Keratinocyte (primary cell): ENCODE results near the gene CXCL8. TPM values are rescaled to one million over a fixed set of nuclear protein-coding genes. Genes with fewer than 3 reads are reported as not detected.

Experiments used
- DNase-seq: peaks from one replicate; pipeline ENCODE4 v3.0.0-alpha.2; 2011; ENCODE audit warnings: low read depth, missing footprints, low spot score
- FAIRE-seq: peaks from 2 replicates; lab custom pipeline; 2011; peaks lifted over from hg19 to GRCh38; lab: Jason Lieb, UNC
- H2AFZ ChIP-seq: 2 replicates; pipeline ENCODE4 v1.6.0; 2012; ENCODE audit warnings: low read length, control low read depth, inconsistent platforms; ENCODE audit not compliant: control insufficient read depth
- H3K27ac ChIP-seq: 2 replicates; pipeline ENCODE4 v1.5.1; 2011; ENCODE audit warnings: low read length; ENCODE audit not compliant: control insufficient read depth, insufficient read depth
- H3K27me3 ChIP-seq: 3 replicates; pipeline ENCODE4 v1.6.0; 2011; ENCODE audit warnings: low read length; ENCODE audit not compliant: control insufficient read depth, insufficient read depth; ENCODE audit errors: extremely low read depth
- H3K36me3 ChIP-seq, 2 experiments: 2 replicates in 1 of 2; 3 replicates in 1 of 2; pipeline ENCODE4 v1.5.1; 2011; ENCODE audit warnings: low read length in 2 of 2, mild to moderate bottlenecking in 1 of 2; ENCODE audit not compliant: control insufficient read depth in 2 of 2, insufficient read depth in 2 of 2; ENCODE audit errors: extremely low read depth in 1 of 2
- H3K4me1 ChIP-seq: 3 replicates; pipeline ENCODE4 v1.5.1; 2011; ENCODE audit warnings: low read length; ENCODE audit not compliant: control insufficient read depth, insufficient read depth; ENCODE audit errors: extremely low read depth
- H3K4me2 ChIP-seq: 3 replicates; pipeline ENCODE4 v1.6.0; 2011; ENCODE audit warnings: low read depth, low read length; ENCODE audit not compliant: control insufficient read depth, insufficient read depth; ENCODE audit errors: extremely low read depth
- H3K4me3 ChIP-seq, 3 experiments: fragments of 200-600 bp in 1 of 3; sonication (generic) in 1 of 3; 2 replicates in 2 of 3; 3 replicates in 1 of 3; pipeline ENCODE4 v1.5.1; 2011 to 2016; ENCODE audit warnings: low read length in 3 of 3, mild to moderate bottlenecking in 3 of 3, control low read depth in 2 of 3, inconsistent platforms in 1 of 3, low read depth in 1 of 3, mixed read lengths in 1 of 3, mixed run types in 1 of 3, moderate library complexity in 1 of 3; ENCODE audit not compliant: control insufficient read depth in 2 of 3, insufficient read depth in 2 of 3; ENCODE audit errors: extremely low read depth in 1 of 3
- H3K79me2 ChIP-seq: 2 replicates; pipeline ENCODE4 v1.6.0; 2012; ENCODE audit warnings: low read length; ENCODE audit not compliant: control insufficient read depth, insufficient read depth
- H3K9ac ChIP-seq: 3 replicates; pipeline ENCODE4 v1.6.0; 2011; ENCODE audit warnings: low read length; ENCODE audit not compliant: control insufficient read depth, insufficient read depth; ENCODE audit errors: extremely low read depth
- H3K9me1 ChIP-seq: 3 replicates; pipeline ENCODE4 v1.6.0; 2011; ENCODE audit warnings: low read length; ENCODE audit not compliant: control insufficient read depth, insufficient read depth; ENCODE audit errors: extremely low read depth
- H3K9me3 ChIP-seq: 2 replicates; pipeline ENCODE4 v1.5.1; 2012; ENCODE audit warnings: low read depth, low read length; ENCODE audit not compliant: control insufficient read depth
- H4K20me1 ChIP-seq: 3 replicates; pipeline ENCODE4 v1.6.0; 2011; ENCODE audit warnings: low read length; ENCODE audit not compliant: control insufficient read depth, insufficient read depth; ENCODE audit errors: extremely low read depth
- EZH2 ChIP-seq: IDR thresholded peaks from one replicate; pipeline ENCODE4 v1.6.1; 2012; ENCODE audit warnings: inconsistent platforms, mild to moderate bottlenecking, low read length, moderate library complexity
- dilution Hi-C: fragments of 300-500 bp; cut with MboI; formaldehyde crosslinking; loops from one replicate; pipeline ENCODE4 v1.7.0; 2020; ENCODE audit warnings: low sequenced_read_pairs; ENCODE audit not compliant: extremely low pct_ligation_motif_present
- polyA plus RNA-seq, 5 experiments: library from polyadenylated mRNA; depleted of rRNA in 3 of 5; stranded (reverse) in 3 of 5; stranded (forward) in 1 of 5; unstranded in 1 of 5; fragments of >200 nt; gene quantifications; 1 replicate in 1 of 5; 2 replicates in 3 of 5; 3 replicates in 1 of 5; pipeline versions ENCODE4 v1.2.1 to v1.2.3, GENCODE V29; 2011 to 2012; ENCODE audit warnings: missing spikeins in 2 of 5, low read depth in 1 of 5, low replicate concordance in 1 of 5
- TF ChIP-seq, protein P1 (sequence below), 3 experiments: IDR thresholded peaks in 1 of 3; conservative IDR thresholded peaks in 1 of 3; optimal IDR thresholded peaks in 1 of 3; 2 replicates in 2 of 3; 3 replicates in 1 of 3; pipeline versions ENCODE3 to v1.5.1; 2011; ENCODE audit warnings: low read length in 3 of 3, mild to moderate bottlenecking in 3 of 3, moderate library complexity in 2 of 3, control low read depth in 1 of 3, inconsistent platforms in 1 of 3; ENCODE audit not compliant: insufficient read depth in 2 of 3; ENCODE audit errors: extremely low read depth in 1 of 3

The CXCL8 gene
- polyA plus RNA-seq, 1 donor (not counting 4 experiments of a cell fraction or from before 2014, with no cell fraction given), result 65.4 TPM

DNA sequence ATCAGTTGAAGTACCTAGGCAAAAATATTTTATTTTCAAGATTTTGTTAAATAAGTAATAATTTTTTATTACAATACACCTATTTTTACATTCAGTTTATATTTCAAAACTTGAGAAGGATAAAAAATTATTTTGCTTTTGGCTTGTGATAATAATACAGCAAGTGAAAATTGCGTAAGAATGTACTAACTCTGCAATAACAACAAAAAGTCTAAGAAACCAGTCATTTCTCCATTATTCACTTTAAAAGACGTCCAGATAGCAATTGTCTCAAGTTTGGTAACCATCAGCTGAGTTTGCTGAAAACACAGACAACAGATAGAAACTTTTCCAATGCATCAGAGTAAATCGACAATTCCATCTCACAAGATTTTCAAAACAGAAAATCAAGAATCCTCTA is 12.1 kb downstream of the CXCL8 start:
- H3K36me3 ChIP-seq, result no peaks in the 10 kb centered on the region
- no peaks in the 10 kb centered on the region for H3K4me1 ChIP-seq
- dilution Hi-C loops, result no loop called here
- H3K9ac ChIP-seq, result no peak overlapping the region
- no peaks in the 10 kb centered on the region for H4K20me1 ChIP-seq
- FAIRE-seq, result no peak
- no peaks in the 10 kb centered on the region for H3K9me1 ChIP-seq
- no peak overlapping the region for H2AFZ ChIP-seq
- no peaks in the 10 kb centered on the region for H3K9me3 ChIP-seq
- no peaks in the 10 kb centered on the region for H3K79me2 ChIP-seq
- no peak overlapping the region for H3K27ac ChIP-seq
- TF ChIP-seq EZH2, result no peak
- TF ChIP-seq, protein P1, sequence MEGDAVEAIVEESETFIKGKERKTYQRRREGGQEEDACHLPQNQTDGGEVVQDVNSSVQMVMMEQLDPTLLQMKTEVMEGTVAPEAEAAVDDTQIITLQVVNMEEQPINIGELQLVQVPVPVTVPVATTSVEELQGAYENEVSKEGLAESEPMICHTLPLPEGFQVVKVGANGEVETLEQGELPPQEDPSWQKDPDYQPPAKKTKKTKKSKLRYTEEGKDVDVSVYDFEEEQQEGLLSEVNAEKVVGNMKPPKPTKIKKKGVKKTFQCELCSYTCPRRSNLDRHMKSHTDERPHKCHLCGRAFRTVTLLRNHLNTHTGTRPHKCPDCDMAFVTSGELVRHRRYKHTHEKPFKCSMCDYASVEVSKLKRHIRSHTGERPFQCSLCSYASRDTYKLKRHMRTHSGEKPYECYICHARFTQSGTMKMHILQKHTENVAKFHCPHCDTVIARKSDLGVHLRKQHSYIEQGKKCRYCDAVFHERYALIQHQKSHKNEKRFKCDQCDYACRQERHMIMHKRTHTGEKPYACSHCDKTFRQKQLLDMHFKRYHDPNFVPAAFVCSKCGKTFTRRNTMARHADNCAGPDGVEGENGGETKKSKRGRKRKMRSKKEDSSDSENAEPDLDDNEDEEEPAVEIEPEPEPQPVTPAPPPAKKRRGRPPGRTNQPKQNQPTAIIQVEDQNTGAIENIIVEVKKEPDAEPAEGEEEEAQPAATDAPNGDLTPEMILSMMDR (optimal IDR thresholded peaks at IDR 0.05 in 1 of 3, IDR thresholded peaks at IDR 0.05 in 1 of 3, conservative IDR thresholded peaks at IDR 0.05 in 1 of 3; ENCODE audit: extremely low read depth in 1 of 3, insufficient read depth in 2 of 3, low read length in 3 of 3), result no peak
- no peak for DNase-seq
- H3K4me2 ChIP-seq, result no peak overlapping the region
- no peaks in the 10 kb centered on the region for H3K27me3 ChIP-seq
- no peak overlapping the region for H3K4me3 ChIP-seq

DNA sequence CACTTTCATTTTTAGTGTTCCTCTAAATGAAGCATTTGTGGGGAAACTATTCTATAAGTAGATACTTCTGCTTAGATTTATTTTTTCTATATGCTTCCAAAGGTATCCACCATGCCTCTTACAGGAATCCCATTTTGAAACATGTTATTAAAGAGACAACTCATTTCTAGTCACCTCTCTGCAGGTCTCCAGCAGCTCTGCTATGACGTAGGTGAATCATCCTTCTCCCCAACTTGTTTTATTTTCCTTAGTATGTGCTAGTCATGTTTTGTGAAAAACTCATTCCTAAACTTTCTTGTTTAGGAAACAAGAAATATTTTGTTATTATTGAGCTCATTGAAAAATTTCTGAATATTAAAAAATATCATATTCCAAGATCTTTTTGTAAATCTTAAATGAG is 12.8 kb downstream of the CXCL8 start:
- Histone ChIP-seq H2AFZ (no peak overlapping the region), H3K4me2 (no peak overlapping the region), H3K4me3 (no peak overlapping the region), H3K27me3 (no peaks in the 10 kb centered on the region), H3K79me2 (no peaks in the 10 kb centered on the region), H3K27ac (no peak overlapping the region), H3K9ac (no peak overlapping the region), H3K36me3 (no peaks in the 10 kb centered on the region), H3K9me3 (no peaks in the 10 kb centered on the region), H4K20me1 (no peaks in the 10 kb centered on the region), H3K4me1 (no peaks in the 10 kb centered on the region), H3K9me1 (no peaks in the 10 kb centered on the region)
- dilution Hi-C loops, result no loop called here
- DNase-seq (no peak), FAIRE-seq (no peak)
- TF ChIP-seq, protein P1 (optimal IDR thresholded peaks at IDR 0.05 in 1 of 3, IDR thresholded peaks at IDR 0.05 in 1 of 3, conservative IDR thresholded peaks at IDR 0.05 in 1 of 3; ENCODE audit: extremely low read depth in 1 of 3, insufficient read depth in 2 of 3, low read length in 3 of 3), result no peak
- TF ChIP-seq EZH2, result no peak
